ENCODE results near the gene UGT1A5. TPM values are rescaled to one million over a fixed set of nuclear protein-coding genes. Genes with fewer than 3 reads are reported as not detected.

UGT1A5 gene
- total and polyA plus RNA-seq, 12 donors, result not detected

GRCh38 chr2:233821709-233822100 lies 109.0 kb downstream of the UGT1A5 start:
- H3K4me3 ChIP-seq, result no peak overlapping the region
- H3K9me3 ChIP-seq, result peaks cover 0 to 8% (median 0%) of the 10 kb centered on the region in 11 donors
- H3K36me3 ChIP-seq, result no peaks in the 10 kb centered on the region
- WGBS, 2 donors, result 91 to 94% methylated on average over 8 of the region's 8 CpGs
- no peak for TF ChIP-seq CTCF (IDR thresholded peaks at IDR 0.05)
- H3K27ac ChIP-seq, result no peak overlapping the region
- intact Hi-C loops (cut with DNase I), result no loop called here
- ATAC-seq (no peak), DNase-seq (no peak)
- no peaks in the 10 kb centered on the region for H3K4me1 ChIP-seq
- H3K27me3 ChIP-seq, result peaks cover 0 to 23% (median 0%) of the 10 kb centered on the region in 7 donors

GRCh38 chr2:233822101-233822771 lies 109.5 kb downstream of the UGT1A5 start:
- ATAC-seq (no peak), DNase-seq (no peak)
- 85 to 86% methylated on average over 21 of the region's 21 CpGs for WGBS, 2 donors
- Histone ChIP-seq H3K9me3 (peaks cover 0 to 10% (median 0%) of the 10 kb centered on the region in 11 donors), H3K36me3 (no peaks in the 10 kb centered on the region), H3K4me3 (no peak overlapping the region), H3K4me1 (no peaks in the 10 kb centered on the region), H3K27ac (no peak overlapping the region), H3K27me3 (peaks cover 0 to 23% (median 0%) of the 10 kb centered on the region in 7 donors)
- intact Hi-C loops (cut with DNase I), result no loop called here
- TF ChIP-seq CTCF (IDR thresholded peaks at IDR 0.05), result no peak

Other genes with a start within 250 kb of the UGT1A5 start
- gene USP40, start 146.1 kb upstream of the UGT1A5 start, total RNA-seq, result 10 to 100 TPM; 12.0 to 19.8 (median 16.1) TPM
- 10 to 100 TPM in 1 of 2 donors, 1 to 10 TPM in 1; 9.1 to 32.8 TPM for gene USP40, start 146.1 kb upstream of the UGT1A5 start, polyA plus RNA-seq
- under 1 TPM in 1 of 10 donors, not detected in 9; 0.11 TPM for gene UGT1A8, start 95.3 kb upstream of the UGT1A5 start, total RNA-seq
- not detected for gene UGT1A8, start 95.3 kb upstream of the UGT1A5 start, polyA plus RNA-seq
- gene UGT1A10, start 76.5 kb upstream of the UGT1A5 start, total RNA-seq, result not detected
- not detected for gene UGT1A10, start 76.5 kb upstream of the UGT1A5 start, polyA plus RNA-seq
- gene UGT1A9, start 41.0 kb upstream of the UGT1A5 start, total RNA-seq, result not detected
- gene UGT1A9, start 41.0 kb upstream of the UGT1A5 start, polyA plus RNA-seq, result not detected
- not detected for gene UGT1A7, start 31.0 kb upstream of the UGT1A5 start, total RNA-seq
- under 1 TPM in 1 of 2 donors, not detected in 1; 0.01 TPM for gene UGT1A7, start 31.0 kb upstream of the UGT1A5 start, polyA plus RNA-seq
- not detected for gene UGT1A6, start 20.0 kb upstream of the UGT1A5 start, total RNA-seq
- gene UGT1A6, start 20.0 kb upstream of the UGT1A5 start, polyA plus RNA-seq, result not detected
- not detected for gene UGT1A4, start 5.8 kb downstream of the UGT1A5 start, total RNA-seq
- not detected for gene UGT1A4, start 5.8 kb downstream of the UGT1A5 start, polyA plus RNA-seq
- gene UGT1A3, start 16.1 kb downstream of the UGT1A5 start, total RNA-seq, result not detected
- not detected for gene UGT1A3, start 16.1 kb downstream of the UGT1A5 start, polyA plus RNA-seq
- not detected for gene UGT1A1, start 47.4 kb downstream of the UGT1A5 start, total RNA-seq
- not detected for gene UGT1A1, start 47.4 kb downstream of the UGT1A5 start, polyA plus RNA-seq
- not detected for gene MROH2A, start 65.4 kb downstream of the UGT1A5 start, total RNA-seq
- gene MROH2A, start 65.4 kb downstream of the UGT1A5 start, polyA plus RNA-seq, result not detected
- gene HJURP, start 141.6 kb downstream of the UGT1A5 start, total RNA-seq, result 1 to 10 TPM in 2 of 10 donors, under 1 TPM in 4, not detected in 4; 0.24 to 2.9 (median 0.45) TPM
- under 1 TPM; 0.22 to 0.28 TPM for gene HJURP, start 141.6 kb downstream of the UGT1A5 start, polyA plus RNA-seq
- not detected for gene TRPM8, start 204.5 kb downstream of the UGT1A5 start, total RNA-seq
- not detected for gene TRPM8, start 204.5 kb downstream of the UGT1A5 start, polyA plus RNA-seq